ENCODE data around the gene GAST.
"Not testable (repeated sequence)": the region's sequence is repeated elsewhere in the genome, so short reads cannot be mapped to it uniquely, and the experiment has no call there.

The GAST gene

GRCh38 chr17:41682631-41683030 is 29.5 kb upstream of the GAST start:
- TF ChIP-seq CTCF (IDR thresholded peaks at IDR 0.05; ENCODE audit: insufficient read depth, low read length, poor library complexity, severe bottlenecking) (no peak), EZH2phosphoT487 (conservative IDR thresholded peaks at IDR 0.05; ENCODE audit: low read length) (no peak)

GRCh38 chr17:41683441-41684007 is 28.6 kb upstream of the GAST start:
- no peak overlapping the region for H3K9ac ChIP-seq (ENCODE audit: low read length)
- TF ChIP-seq EZH2phosphoT487 (conservative IDR thresholded peaks at IDR 0.05; ENCODE audit: low read length) (no peak), CTCF (IDR thresholded peaks at IDR 0.05; ENCODE audit: insufficient read depth, low read length, poor library complexity, severe bottlenecking) (no peak)

More at GRCh38 chr17:41682631-41683030, 29.5 kb upstream of the GAST start:
- no peak overlapping the region for H3K4me3 ChIP-seq (ENCODE audit: insufficient read depth, low read length, poor library complexity, severe bottlenecking)
- no peak overlapping the region for H2AFZ ChIP-seq (ENCODE audit: low read depth, low read length, severe bottlenecking)
- H4K20me1 ChIP-seq (ENCODE audit: low read depth, low read length) = no peaks in the 10 kb centered on the region
- H3K27ac ChIP-seq (ENCODE audit: low read depth, low read length) = no peak overlapping the region
- H3K79me2 ChIP-seq (ENCODE audit: insufficient read depth, low read length) = no peaks in the 10 kb centered on the region
- no peaks in the 10 kb centered on the region for H3K9me2 ChIP-seq (replicated peaks; ENCODE audit: insufficient read depth, low read length)
- H3K9me3 ChIP-seq (ENCODE audit: insufficient read depth, low read length) = peaks cover 7% of the 10 kb centered on the region; the same call in 1 of the 2 replicates
- no peaks in the 10 kb centered on the region for H3F3A ChIP-seq (ENCODE audit: insufficient read depth)
- no peaks in the 10 kb centered on the region for H3K36me3 ChIP-seq (ENCODE audit: low read length)
- H3K9ac ChIP-seq (ENCODE audit: low read length) = no peak overlapping the region
- no peak overlapping the region for H3K4me2 ChIP-seq (ENCODE audit: low read depth, low read length, poor library complexity, severe bottlenecking)
- no peaks in the 10 kb centered on the region for H3K27me3 ChIP-seq (ENCODE audit: low read length)

GRCh38 chr17:41684035-41684434 is 28.1 kb upstream of the GAST start:
- H3K9ac ChIP-seq (ENCODE audit: low read length) = no peak overlapping the region
- TF ChIP-seq EZH2phosphoT487 (conservative IDR thresholded peaks at IDR 0.05; ENCODE audit: low read length) = no peak
- no peak for TF ChIP-seq CTCF (IDR thresholded peaks at IDR 0.05; ENCODE audit: insufficient read depth, low read length, poor library complexity, severe bottlenecking)

More at GRCh38 chr17:41683441-41684007, 28.6 kb upstream of the GAST start:
- Histone ChIP-seq H3K4me3 (ENCODE audit: insufficient read depth, low read length, poor library complexity, severe bottlenecking) (no peak overlapping the region), H3F3A (ENCODE audit: insufficient read depth) (0 out of 2 replicates have a peak, but pooled peaks cover 5% of the 10 kb centered on the region), H3K79me2 (ENCODE audit: insufficient read depth, low read length) (no peaks in the 10 kb centered on the region), H3K9me2 (replicated peaks; ENCODE audit: insufficient read depth, low read length) (no peaks in the 10 kb centered on the region), H3K36me3 (ENCODE audit: low read length) (no peaks in the 10 kb centered on the region), H3K27ac (ENCODE audit: low read depth, low read length) (no peak overlapping the region), H4K20me1 (ENCODE audit: low read depth, low read length) (no peaks in the 10 kb centered on the region), H3K4me2 (ENCODE audit: low read depth, low read length, poor library complexity, severe bottlenecking) (no peak overlapping the region), H2AFZ (ENCODE audit: low read depth, low read length, severe bottlenecking) (no peak overlapping the region), H3K27me3 (ENCODE audit: low read length) (no peaks in the 10 kb centered on the region), H3K9me3 (ENCODE audit: insufficient read depth, low read length) (peaks cover 4% of the 10 kb centered on the region; the same call in 1 of the 2 replicates)

GRCh38 chr17:41685753-41686152 is 26.4 kb upstream of the GAST start:
- Histone ChIP-seq H3F3A (ENCODE audit: insufficient read depth) (peaks cover 19% of the 10 kb centered on the region), H4K20me1 (ENCODE audit: low read depth, low read length) (peaks cover 14% of the 10 kb centered on the region), H3K36me3 (ENCODE audit: low read length) (peaks cover 14% of the 10 kb centered on the region), H3K79me2 (ENCODE audit: insufficient read depth, low read length) (peaks cover 12% of the 10 kb centered on the region)
- not testable (repeated sequence) for H3K27ac ChIP-seq (ENCODE audit: low read depth, low read length); H3K9me3 ChIP-seq (ENCODE audit: insufficient read depth, low read length); H2AFZ ChIP-seq (ENCODE audit: low read depth, low read length, severe bottlenecking); H3K27me3 ChIP-seq (ENCODE audit: low read length); H3K9me2 ChIP-seq (replicated peaks; ENCODE audit: insufficient read depth, low read length); H3K4me2 ChIP-seq (ENCODE audit: low read depth, low read length, poor library complexity, severe bottlenecking); H3K9ac ChIP-seq (ENCODE audit: low read length); H3K4me3 ChIP-seq (ENCODE audit: insufficient read depth, low read length, poor library complexity, severe bottlenecking)

More at GRCh38 chr17:41684035-41684434, 28.1 kb upstream of the GAST start:
- Histone ChIP-seq H3K4me2 (ENCODE audit: low read depth, low read length, poor library complexity, severe bottlenecking) (no peak overlapping the region), H3K79me2 (ENCODE audit: insufficient read depth, low read length) (no peaks in the 10 kb centered on the region), H2AFZ (ENCODE audit: low read depth, low read length, severe bottlenecking) (no peak overlapping the region), H4K20me1 (ENCODE audit: low read depth, low read length) (no peaks in the 10 kb centered on the region), H3K9me3 (ENCODE audit: insufficient read depth, low read length) (no peaks in the 10 kb centered on the region), H3K9me2 (replicated peaks; ENCODE audit: insufficient read depth, low read length) (no peaks in the 10 kb centered on the region), H3K27ac (ENCODE audit: low read depth, low read length) (no peak overlapping the region), H3K27me3 (ENCODE audit: low read length) (no peaks in the 10 kb centered on the region), H3K4me3 (ENCODE audit: insufficient read depth, low read length, poor library complexity, severe bottlenecking) (no peak overlapping the region), H3F3A (ENCODE audit: insufficient read depth) (0 out of 2 replicates have a peak, but pooled peaks cover 5% of the 10 kb centered on the region), H3K36me3 (ENCODE audit: low read length) (no peaks in the 10 kb centered on the region)
